Right ventricle myocardium superior (tissue), 1 donor: Measurements from ENCODE around the gene HM13. TPM values are rescaled to one million over a fixed set of nuclear protein-coding genes. Genes with fewer than 3 reads are reported as not detected.
A peak's percentile ranks its signal among the peaks of the same experiment; 100 is the strongest.
"Not testable (repeated sequence)": the region's sequence is repeated elsewhere in the genome, so short reads cannot be mapped to it uniquely, and the experiment has no call there.

Experiments used
- ATAC-seq: fragments of 200-7000 bp; cut with Tn5 transposase; one replicate; pipeline ENCODE4 v1.9.1; 2020; ENCODE audit warnings: mild to moderate bottlenecking; ENCODE audit not compliant: poor library complexity
- DNase-seq: peaks from one replicate; pipeline ENCODE4 v3.0.0-alpha.2; 2020
- intact Hi-C: fragments of 100-400 bp; cut with DNase I; formaldehyde crosslinking; loops from one replicate; pipeline ENCODE4 v1.11.2; 2022
- total RNA-seq: library from RNA; stranded (reverse); fragmentation: NEBNext Ultra II Directional; extraction: Animal tissue kit (Norgen Biotek cat#: 25700); gene quantifications from one replicate; pipeline ENCODE4 v1.2.1, GENCODE V29; 2021
- donor health status: DM: no; HTN: yes; CAD: no; lungs with severe emphysema.

The HM13 gene
- total RNA-seq, 1 donor from 2014 or later = 40.9 TPM

GRCh38 chr20:31595654-31596411, 81.6 kb downstream of the HM13 start:
- peak; percentile 91 for DNase-seq
- peak; percentile 94 for ATAC-seq
- intact Hi-C loops = no loop called here

- intact Hi-C loops = not testable (repeated sequence)
These were observed 82.1 kb downstream of the HM13 start for GRCh38 chr20:31596412-31596715.

GRCh38 chr20:31596831-31597480, 82.7 kb downstream of the HM13 start:
- no peak for ATAC-seq
- intact Hi-C loops = no loop called here
- DNase-seq = no peak

More at GRCh38 chr20:31596412-31596715, 82.1 kb downstream of the HM13 start:
- ATAC-seq, DNase-seq: not testable (repeated sequence)

GRCh38 chr20:31597481-31597855, 83.2 kb downstream of the HM13 start:
- ATAC-seq (no peak), DNase-seq (no peak)
- intact Hi-C loops = no loop called here

DNA sequence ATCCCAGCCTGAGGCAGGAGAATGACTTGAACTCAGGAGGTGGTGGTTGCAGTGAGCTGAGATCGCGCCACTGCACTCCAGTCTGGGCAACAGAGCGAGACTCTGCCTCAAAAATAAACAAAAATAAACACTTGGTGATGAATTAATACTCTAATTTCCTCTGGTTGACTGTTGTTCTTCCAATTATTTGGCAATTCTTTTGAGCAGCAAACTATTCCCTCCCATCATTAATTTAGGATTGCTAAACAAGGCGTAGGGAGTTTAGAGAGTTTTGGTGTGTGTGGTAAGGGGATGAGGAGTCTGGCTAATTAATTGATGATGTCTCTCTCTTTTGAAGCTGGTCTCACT, 88.2 kb downstream of the HM13 start:
- ATAC-seq (no peak), DNase-seq (peak; percentile 2)
- intact Hi-C loops = no loop called here

- intact Hi-C loops = no loop called here
- ATAC-seq (no peak), DNase-seq (peak; percentile 30)
These were observed 88.7 kb downstream of the HM13 start for GRCh38 chr20:31602779-31603441.

- peak; percentile 95 for DNase-seq
- ATAC-seq = peak; percentile 84
- intact Hi-C loops = no loop called here
These were observed 89.8 kb downstream of the HM13 start for GRCh38 chr20:31603822-31604566.

DNA sequence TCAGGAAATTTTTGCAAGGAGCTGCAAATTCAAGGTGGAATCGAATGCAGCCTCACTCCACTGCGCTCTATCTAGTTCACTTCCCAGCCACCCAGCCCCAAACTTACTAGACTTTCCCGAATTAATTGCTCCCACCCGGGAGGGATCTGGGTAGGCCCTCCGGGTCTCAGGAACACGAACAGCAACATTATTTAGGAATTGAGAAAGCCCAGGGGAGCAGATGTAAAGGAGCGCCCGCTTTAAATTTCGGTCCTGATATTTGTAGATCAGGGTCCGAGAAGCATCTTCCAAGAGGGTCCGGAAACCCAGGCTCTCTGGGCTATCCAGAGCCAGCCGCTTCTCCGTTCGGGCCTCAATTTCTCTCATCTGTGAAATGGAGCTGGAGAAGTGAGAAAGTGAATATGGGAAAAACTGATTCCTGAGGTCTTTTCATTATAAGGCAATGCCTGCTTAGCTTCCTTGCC, 90.4 kb downstream of the HM13 start:
- intact Hi-C loops = no loop called here
- ATAC-seq (no peak), DNase-seq (no peak)

GRCh38 chr20:31605031-31605901, 91.0 kb downstream of the HM13 start, which contains the start of gene ID1:
Gene ID1 (plus strand): TSS chr20:31605289. CDS start chr20:31605388, 99 bp downstream.
- ATAC-seq (peak; percentile 95), DNase-seq (peak; percentile 97)
- intact Hi-C loops = no loop called here

- DNase-seq (peak; percentile 53), ATAC-seq (no peak)
- intact Hi-C loops = no loop called here
These were observed 91.9 kb downstream of the HM13 start for GRCh38 chr20:31605902-31606803.

GRCh38 chr20:31606804-31607639, 92.8 kb downstream of the HM13 start:
- no peak for ATAC-seq
- intact Hi-C loops = no loop called here
- DNase-seq = peak; percentile 40

DNA sequence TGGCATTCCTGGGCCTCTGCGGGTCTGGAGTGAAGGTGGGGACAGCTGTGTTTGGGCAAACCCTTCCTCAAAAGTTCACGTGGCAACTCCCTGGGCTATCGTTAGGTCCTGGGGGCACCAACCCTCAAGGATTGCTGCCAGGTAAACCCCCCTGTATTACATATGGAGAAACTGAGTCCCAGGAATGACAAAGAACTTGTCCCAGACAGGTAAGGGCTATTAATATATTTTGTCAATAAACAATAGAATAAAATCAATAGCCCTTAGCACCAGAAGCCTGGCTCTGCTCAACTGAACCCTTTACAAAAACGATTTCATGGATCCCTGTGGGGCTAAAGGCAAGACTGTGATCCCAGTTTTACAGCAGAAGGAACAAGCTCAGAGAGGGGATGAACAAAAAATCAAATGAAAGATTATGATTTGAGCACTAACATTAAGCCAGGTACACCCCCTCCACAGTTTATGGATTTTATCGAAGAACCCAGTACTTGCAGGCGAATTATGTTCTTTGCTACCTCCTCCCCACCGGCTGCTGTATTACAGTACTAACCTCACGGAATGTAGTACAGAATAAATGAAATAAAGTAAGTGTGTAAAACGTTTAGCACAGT, 93.5 kb downstream of the HM13 start:
- DNase-seq (no peak), ATAC-seq (no peak)
- intact Hi-C loops = no loop called here

- DNase-seq (peak; percentile 84), ATAC-seq (peak; percentile 3)
- intact Hi-C loops = no loop called here
These were observed 94.2 kb downstream of the HM13 start for GRCh38 chr20:31608251-31608945.

- intact Hi-C loops = loop anchor here (2.0 kb wide), 1 partner anchor 43 kb away; no protein-coding TSS in a partner anchor
- ATAC-seq, DNase-seq: not testable (repeated sequence)
These were observed 98.0 kb downstream of the HM13 start for GRCh38 chr20:31612271-31612640.

DNA sequence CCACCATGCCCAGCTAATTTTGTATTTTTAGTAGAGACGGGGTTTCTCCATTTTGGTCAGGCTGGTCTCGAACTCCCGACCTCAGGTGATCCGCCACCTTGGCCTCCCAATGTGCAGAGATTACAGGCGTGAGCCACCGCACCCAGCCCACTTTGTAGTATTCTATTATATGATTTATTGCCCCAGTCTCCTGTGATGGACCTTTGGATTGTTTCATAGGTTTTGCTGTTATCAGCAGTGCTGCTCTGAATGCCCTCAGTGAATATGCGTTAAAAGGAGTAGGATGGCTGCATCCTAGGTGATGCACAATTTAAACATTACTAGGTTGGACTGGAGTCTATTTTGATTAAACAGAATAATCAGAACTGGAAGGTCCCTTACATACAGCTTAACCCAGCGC, 101.2 kb downstream of the HM13 start:
- ATAC-seq = no peak
- intact Hi-C loops = no loop called here
- no peak for DNase-seq
